KMS-11 (cell line): Measurements from ENCODE around the gene LSAMP.

ENCODE experiments used
- H2AFZ ChIP-seq: fragments of 200-600 bp; sonication (generic); 2 replicates; pipeline ENCODE4 v1.6.1; 2016; ENCODE audit warnings: antibody characterized with exemption, mixed run types, low read depth
- H3K27ac ChIP-seq: fragments of 200-600 bp; sonication (generic); 2 replicates; pipeline ENCODE4 v1.6.1; 2016; ENCODE audit warnings: mild to moderate bottlenecking, mixed run types
- H3K27me3 ChIP-seq: fragments of 200-600 bp; sonication (generic); 2 replicates; pipeline ENCODE4 v1.6.1; 2017; ENCODE audit warnings: mild to moderate bottlenecking, low read depth, mixed run types, moderate library complexity; ENCODE audit not compliant: insufficient read depth
- H3K36me3 ChIP-seq: fragments of 200-600 bp; sonication (generic); 2 replicates; pipeline ENCODE4 v1.6.1; 2017; ENCODE audit warnings: mild to moderate bottlenecking, mixed run types; ENCODE audit not compliant: insufficient read depth
- H3K4me1 ChIP-seq: fragments of 200-600 bp; sonication (generic); 2 replicates; pipeline ENCODE4 v1.6.1; 2016; ENCODE audit warnings: mild to moderate bottlenecking, low read depth, mixed run types; ENCODE audit not compliant: poor library complexity, severe bottlenecking
- H3K4me2 ChIP-seq: fragments of 200-600 bp; sonication (generic); 2 replicates; pipeline ENCODE4 v1.7.0; 2016; ENCODE audit warnings: mild to moderate bottlenecking, mixed run types
- H3K4me3 ChIP-seq: fragments of 200-600 bp; sonication (generic); IDR thresholded peaks from 2 replicates; pipeline ENCODE4 v1.6.1; 2017; ENCODE audit warnings: low read depth, low read length, mixed read lengths; ENCODE audit not compliant: insufficient read depth
- H3K79me2 ChIP-seq: fragments of 200-600 bp; sonication (generic); 2 replicates; pipeline ENCODE4 v1.6.1; 2016; ENCODE audit warnings: low read depth, mixed run types; ENCODE audit not compliant: insufficient read depth
- H3K9ac ChIP-seq: fragments of 200-600 bp; sonication (generic); 2 replicates; pipeline ENCODE4 v1.6.1; 2016; ENCODE audit warnings: mild to moderate bottlenecking, mixed run types
- H4K20me1 ChIP-seq: fragments of 200-600 bp; sonication (generic); 2 replicates; pipeline ENCODE4 v1.6.1; 2016; ENCODE audit warnings: mild to moderate bottlenecking, mixed run types; ENCODE audit not compliant: insufficient read depth
- CTCF ChIP-seq: fragments of 200-600 bp; sonication (generic); conservative IDR thresholded peaks from 2 replicates; pipeline ENCODE4 v1.6.1; 2017; ENCODE audit warnings: low read depth, mild to moderate bottlenecking, antibody characterized with exemption, low read length, moderate library complexity, mixed read lengths

Gene LSAMP

GRCh38 chr3:116423945-116424344 is 21.3 kb downstream of the LSAMP start:
- no peaks in the 10 kb centered on the region for H3K79me2 ChIP-seq
- H3K4me2 ChIP-seq: no peak overlapping the region
- H3K27ac ChIP-seq: no peak overlapping the region

GRCh38 chr3:116423374-116423773 is 21.9 kb downstream of the LSAMP start:
- Histone ChIP-seq H3K9ac (no peak overlapping the region), H3K27ac (no peak overlapping the region), H3K4me3 (no peak overlapping the region), H3K4me2 (no peak overlapping the region), H3K4me1 (no peaks in the 10 kb centered on the region), H3K79me2 (no peaks in the 10 kb centered on the region), H2AFZ (no peak overlapping the region), H3K36me3 (no peaks in the 10 kb centered on the region), H3K27me3 (no peaks in the 10 kb centered on the region), H4K20me1 (no peaks in the 10 kb centered on the region)
- TF ChIP-seq CTCF: no peak

More at GRCh38 chr3:116423945-116424344, 21.3 kb downstream of the LSAMP start:
- H3K9ac ChIP-seq: no peak overlapping the region
- H3K36me3 ChIP-seq: no peaks in the 10 kb centered on the region
- no peak overlapping the region for H2AFZ ChIP-seq
- no peak overlapping the region for H3K4me3 ChIP-seq
- H3K27me3 ChIP-seq: no peaks in the 10 kb centered on the region
- TF ChIP-seq CTCF: no peak
- no peaks in the 10 kb centered on the region for H3K4me1 ChIP-seq
- H4K20me1 ChIP-seq: no peaks in the 10 kb centered on the region

GRCh38 chr3:116417151-116417550 is 28.1 kb downstream of the LSAMP start:
- Histone ChIP-seq H3K36me3 (no peaks in the 10 kb centered on the region), H3K4me3 (no peak overlapping the region), H4K20me1 (no peaks in the 10 kb centered on the region), H3K27me3 (no peaks in the 10 kb centered on the region), H3K9ac (no peak overlapping the region), H3K4me2 (no peak overlapping the region), H3K4me1 (no peaks in the 10 kb centered on the region), H2AFZ (no peak overlapping the region), H3K79me2 (no peaks in the 10 kb centered on the region), H3K27ac (no peak overlapping the region)
- TF ChIP-seq CTCF: no peak

- H3K36me3 ChIP-seq: no peaks in the 10 kb centered on the region
- no peaks in the 10 kb centered on the region for H3K27me3 ChIP-seq
- no peak for TF ChIP-seq CTCF
- no peaks in the 10 kb centered on the region for H4K20me1 ChIP-seq
- no peak overlapping the region for H2AFZ ChIP-seq
- H3K4me3 ChIP-seq: no peak overlapping the region
- H3K4me2 ChIP-seq: no peak overlapping the region
- H3K4me1 ChIP-seq: no peaks in the 10 kb centered on the region
- no peak overlapping the region for H3K27ac ChIP-seq
- no peak overlapping the region for H3K9ac ChIP-seq
- no peaks in the 10 kb centered on the region for H3K79me2 ChIP-seq
These were observed 32.0 kb downstream of the LSAMP start for GRCh38 chr3:116413319-116413718.
